Left ventricle myocardium inferior (tissue), 1 donor: ENCODE data around the gene TNFRSF9. TPM values are rescaled to one million over a fixed set of nuclear protein-coding genes. Genes with fewer than 3 reads are reported as not detected.

Experiments used
- DNase-seq: peaks from one replicate; pipeline ENCODE4 v3.0.0-alpha.2; 2020
- H3K27ac ChIP-seq: fragments of 200-600 bp; replicated peaks from 2 replicates; pipeline ENCODE4 v1.8.0; 2021
- H3K27me3 ChIP-seq: fragments of 200-600 bp; 2 replicates; pipeline ENCODE4 v1.8.0; 2021; ENCODE audit warnings: low read depth
- H3K36me3 ChIP-seq: fragments of 200-600 bp; 2 replicates; pipeline ENCODE4 v1.8.0; 2021
- H3K4me1 ChIP-seq: fragments of 200-600 bp; 2 replicates; pipeline ENCODE4 v1.8.0; 2021
- H3K4me3 ChIP-seq: fragments of 200-600 bp; 2 replicates; pipeline ENCODE4 v1.8.0; 2021; ENCODE audit warnings: mild to moderate bottlenecking, moderate library complexity
- H3K9me3 ChIP-seq: fragments of 200-600 bp; replicated peaks from 2 replicates; pipeline ENCODE4 v1.8.0; 2021
- CTCF ChIP-seq: fragments of 200-600 bp; IDR thresholded peaks from 2 replicates; pipeline ENCODE4 v1.8.0; 2021; ENCODE audit warnings: antibody characterized with exemption, mild to moderate bottlenecking, borderline replicate concordance
- intact Hi-C: fragments of 100-400 bp; cut with micrococcal nuclease; formaldehyde crosslinking; loops from one replicate; pipeline ENCODE4 v1.11.0; 2022
- total RNA-seq: library from RNA; stranded (reverse); fragmentation: NEBNext Ultra II Directional; extraction: Animal tissue kit (Norgen Biotek cat#: 25700); gene quantifications from one replicate; pipeline ENCODE4 v1.2.1, GENCODE V29; 2021
- donor health status: DM: no; HTN: yes; CAD: no; lungs with severe emphysema.

TNFRSF9 gene
- total RNA-seq, 1 donor from 2014 or later, result not detected

- no peak overlapping the region for H3K4me3 ChIP-seq
- no peaks in the 10 kb centered on the region for H3K4me1 ChIP-seq
- H3K27ac ChIP-seq, result no peak overlapping the region
- H3K36me3 ChIP-seq, result no peaks in the 10 kb centered on the region
- intact Hi-C loops, result no loop called here
- H3K27me3 ChIP-seq, result peaks cover 54% of the 10 kb centered on the region
- H3K9me3 ChIP-seq, result no peaks in the 10 kb centered on the region
- no peak for DNase-seq
- TF ChIP-seq CTCF, result no peak
These were observed 54.9 kb downstream of the TNFRSF9 start for GRCh38 chr1:7885513-7886404.

GRCh38 chr1:7884757-7885156 lies 55.9 kb downstream of the TNFRSF9 start:
- no peaks in the 10 kb centered on the region for H3K4me1 ChIP-seq
- no peak for TF ChIP-seq CTCF
- H3K27ac ChIP-seq, result no peak overlapping the region
- no peak for DNase-seq
- no peak overlapping the region for H3K4me3 ChIP-seq
- H3K9me3 ChIP-seq, result no peaks in the 10 kb centered on the region
- H3K27me3 ChIP-seq, result peaks cover 44% of the 10 kb centered on the region
- H3K36me3 ChIP-seq, result no peaks in the 10 kb centered on the region
- intact Hi-C loops, result no loop called here

- H3K36me3 ChIP-seq, result no peaks in the 10 kb centered on the region
- peaks cover 12% of the 10 kb centered on the region for H3K27me3 ChIP-seq
- intact Hi-C loops, result no loop called here
- no peak for TF ChIP-seq CTCF
- H3K9me3 ChIP-seq, result peaks cover 24% of the 10 kb centered on the region
- H3K4me1 ChIP-seq, result no peaks in the 10 kb centered on the region
- no peak overlapping the region for H3K27ac ChIP-seq
- H3K4me3 ChIP-seq, result no peak overlapping the region
- no peak for DNase-seq
These were observed 61.4 kb downstream of the TNFRSF9 start for GRCh38 chr1:7879228-7879627.

GRCh38 chr1:7878027-7878426 lies 62.6 kb downstream of the TNFRSF9 start:
- DNase-seq, result no peak
- Histone ChIP-seq H3K36me3 (no peaks in the 10 kb centered on the region), H3K27me3 (peaks cover 17% of the 10 kb centered on the region), H3K9me3 (peaks cover 24% of the 10 kb centered on the region), H3K4me1 (no peaks in the 10 kb centered on the region), H3K4me3 (no peak overlapping the region), H3K27ac (no peak overlapping the region)
- no peak for TF ChIP-seq CTCF
- intact Hi-C loops, result no loop called here

DNA sequence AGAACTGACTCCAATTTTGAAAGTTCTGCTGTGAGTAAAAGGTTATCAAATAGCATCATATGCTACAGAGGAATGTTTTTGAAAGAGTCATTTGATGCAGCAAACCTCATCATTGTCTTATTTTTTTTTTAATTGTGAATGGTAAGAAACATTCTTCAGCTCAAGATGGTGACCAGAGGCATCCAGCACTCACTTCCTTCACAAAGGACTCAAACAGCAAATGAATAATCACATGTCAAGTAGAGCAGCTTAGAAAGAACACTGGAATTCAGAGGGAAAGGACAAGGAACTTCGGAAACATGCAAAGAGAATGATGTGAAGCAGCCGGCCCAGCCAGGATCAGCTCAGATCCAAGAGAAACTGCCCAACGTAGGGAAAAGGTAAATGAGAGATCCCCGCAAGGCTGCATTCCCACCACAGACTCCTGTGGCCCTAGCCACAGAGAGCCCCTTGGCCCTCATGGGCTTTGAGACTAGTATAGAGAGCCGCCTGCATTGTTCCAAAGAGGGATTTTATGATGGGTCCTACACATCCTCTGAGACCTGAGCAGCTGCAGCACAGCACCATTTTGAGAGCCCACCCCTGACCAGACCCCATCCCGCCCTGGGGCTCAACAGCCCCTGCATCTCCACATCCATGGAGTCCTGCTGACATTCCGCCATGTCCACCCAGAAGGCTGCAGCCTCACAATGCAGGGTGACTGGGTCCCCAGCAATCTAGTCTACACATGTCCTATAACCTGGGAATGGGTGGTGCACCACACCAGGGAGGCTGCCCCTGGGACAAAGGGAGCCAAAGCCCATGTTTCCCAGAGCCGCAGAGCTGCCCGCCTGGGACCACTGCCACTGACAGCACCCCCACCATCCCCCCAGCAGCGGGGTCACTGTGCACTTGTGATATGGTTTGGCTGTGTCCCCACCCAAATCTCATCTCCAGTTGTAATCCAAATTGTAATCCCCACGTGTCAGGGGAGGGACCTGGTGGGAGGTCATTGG lies 66.5 kb downstream of the TNFRSF9 start:
- Histone ChIP-seq H3K36me3 (no peaks in the 10 kb centered on the region), H3K4me3 (no peak overlapping the region), H3K27ac (no peak overlapping the region), H3K9me3 (peaks cover 27% of the 10 kb centered on the region), H3K4me1 (no peaks in the 10 kb centered on the region), H3K27me3 (peaks cover 17% of the 10 kb centered on the region)
- no peak for TF ChIP-seq CTCF
- DNase-seq, result no peak
- intact Hi-C loops, result no loop called here
